Astrocyte of the hippocampus (primary cell): ENCODE results near the gene BIK.

Source experiments
- DNase-seq: peaks from one replicate; pipeline ENCODE4 v3.0.0; 2011; ENCODE audit warnings: low read depth, low spot score

The BIK gene, protein sequence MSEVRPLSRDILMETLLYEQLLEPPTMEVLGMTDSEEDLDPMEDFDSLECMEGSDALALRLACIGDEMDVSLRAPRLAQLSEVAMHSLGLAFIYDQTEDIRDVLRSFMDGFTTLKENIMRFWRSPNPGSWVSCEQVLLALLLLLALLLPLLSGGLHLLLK

DNA sequence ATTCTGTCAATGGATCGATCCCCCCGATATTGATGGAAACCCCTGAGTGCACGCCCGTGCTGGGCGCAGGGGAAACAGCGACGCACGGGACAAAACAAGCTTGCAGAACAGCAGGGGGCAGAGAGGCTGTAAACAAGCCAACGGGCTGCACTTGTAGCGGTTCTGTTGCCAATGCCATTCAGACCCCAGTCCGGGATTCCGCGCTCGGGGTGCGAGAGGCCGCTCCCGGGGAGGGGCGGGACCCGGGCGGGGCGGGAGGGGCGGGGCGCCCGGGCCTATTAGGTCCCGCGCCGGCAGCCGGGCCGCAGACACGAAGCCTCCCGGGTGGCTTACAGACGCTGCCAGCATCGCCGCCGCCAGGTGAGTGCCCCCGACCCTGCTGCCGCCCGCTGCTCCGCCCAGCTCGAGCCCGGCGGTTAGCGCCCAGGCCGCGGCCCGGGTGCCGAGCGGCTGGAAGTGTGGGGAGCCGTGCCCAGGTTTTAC is at the start of gene BIK:
Gene BIK (plus strand): TSS at position 307 of the 483 bp plus-strand sequence. CDS start 13,273 bp downstream, outside the sequence.
- DNase-seq: peak; percentile 45

DNA sequence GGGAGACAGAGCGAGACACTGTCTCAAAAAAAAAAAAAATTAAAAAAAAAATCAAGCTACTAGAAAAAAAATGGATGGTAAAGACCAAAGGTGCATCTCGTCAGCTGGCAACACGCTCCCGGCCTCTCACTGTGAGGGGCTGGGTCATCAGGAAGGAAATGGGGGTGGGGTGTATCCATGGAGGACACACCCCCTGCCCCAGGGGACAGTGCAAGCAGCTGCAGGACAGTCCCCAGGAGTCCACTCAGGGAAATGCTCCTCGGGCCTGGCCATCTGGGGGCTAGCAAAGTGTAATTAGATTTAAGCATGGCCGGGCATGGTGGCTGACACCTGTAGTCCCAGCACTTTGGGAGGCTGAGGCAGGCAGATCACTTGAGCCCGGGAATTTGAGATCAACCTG is 44.4 kb upstream of the BIK start:
- no peak for DNase-seq

DNA sequence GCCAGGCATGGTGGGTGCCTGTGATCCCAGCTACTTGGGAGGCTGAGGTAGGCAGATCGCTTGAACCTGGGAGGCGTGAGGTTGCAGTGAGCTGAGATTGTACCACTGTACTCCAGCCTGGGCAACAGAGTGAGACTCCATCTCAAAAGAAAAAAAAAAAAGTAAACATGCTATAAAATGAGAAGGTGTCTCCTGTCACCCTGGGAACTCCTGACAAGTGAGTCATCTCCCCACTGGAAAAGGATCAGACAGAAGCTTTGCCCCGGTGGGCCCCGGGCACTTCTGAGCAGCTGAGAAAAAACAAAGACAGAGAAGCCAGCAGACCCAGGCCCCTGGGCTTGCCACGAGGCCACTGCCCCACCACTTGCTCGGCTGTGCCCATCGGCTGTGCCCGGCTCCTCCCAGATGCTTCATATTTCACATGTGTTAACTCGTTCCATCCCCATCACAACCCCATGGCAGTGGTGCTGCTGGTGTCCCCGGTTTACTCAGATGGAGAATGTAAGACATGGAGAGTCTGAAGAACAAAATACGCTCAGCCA is 43.6 kb upstream of the BIK start:
- peak; percentile 68 for DNase-seq

DNA sequence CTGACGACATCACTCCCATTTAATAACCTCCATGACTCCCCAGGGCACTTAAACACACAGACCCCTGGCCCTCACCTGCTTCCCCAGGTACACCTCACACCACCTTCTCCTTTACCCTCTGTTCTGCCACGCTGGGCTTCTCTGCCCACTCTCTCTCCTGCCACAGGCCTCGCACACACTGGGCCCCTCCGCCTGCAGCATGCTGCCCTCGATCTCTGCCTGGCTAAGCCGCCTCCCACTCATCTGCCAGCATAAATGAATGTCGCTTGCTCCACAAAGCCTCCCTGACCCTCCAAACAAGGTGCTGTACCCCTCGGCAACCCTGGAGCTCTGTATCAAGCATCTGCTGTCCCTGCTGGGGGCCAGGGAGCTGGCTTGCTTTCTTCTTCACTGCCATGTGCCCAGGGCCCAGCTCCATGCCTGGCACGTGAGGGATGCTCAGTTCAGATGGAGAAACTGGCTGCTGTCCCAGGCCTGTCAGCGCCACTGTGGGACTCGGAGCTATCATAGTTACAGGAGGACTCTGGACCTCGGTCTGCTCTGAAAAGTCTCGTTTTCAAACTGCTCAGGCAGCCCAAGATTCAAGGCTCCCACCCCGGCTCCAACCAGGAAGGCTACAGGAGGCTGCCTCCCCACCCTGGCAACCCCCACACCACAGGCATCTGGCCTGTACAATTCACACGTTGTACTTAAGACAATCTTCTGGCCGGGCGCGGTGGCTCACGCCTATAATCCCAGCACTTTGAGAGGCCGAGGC is 33.3 kb upstream of the BIK start:
- no peak for DNase-seq

DNA sequence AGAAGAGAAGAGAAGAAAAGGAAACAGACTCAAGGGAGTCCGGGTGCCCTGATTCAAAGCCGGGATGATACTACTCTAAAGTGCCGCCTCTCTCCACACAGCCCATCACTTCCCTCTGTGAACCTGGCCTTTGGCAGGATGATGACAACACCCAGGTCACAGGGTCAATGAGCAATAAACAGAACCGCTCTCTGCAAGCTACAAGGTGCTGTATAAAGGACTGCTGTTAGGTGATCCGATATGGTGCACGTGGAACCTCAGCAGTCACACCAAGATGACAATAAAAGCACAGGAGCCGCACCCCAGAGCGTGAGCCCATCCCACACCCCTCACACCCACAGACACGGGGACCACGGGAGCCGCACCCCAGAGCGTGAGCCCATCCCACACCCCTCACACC is 32.0 kb upstream of the BIK start:
- no peak for DNase-seq

DNA sequence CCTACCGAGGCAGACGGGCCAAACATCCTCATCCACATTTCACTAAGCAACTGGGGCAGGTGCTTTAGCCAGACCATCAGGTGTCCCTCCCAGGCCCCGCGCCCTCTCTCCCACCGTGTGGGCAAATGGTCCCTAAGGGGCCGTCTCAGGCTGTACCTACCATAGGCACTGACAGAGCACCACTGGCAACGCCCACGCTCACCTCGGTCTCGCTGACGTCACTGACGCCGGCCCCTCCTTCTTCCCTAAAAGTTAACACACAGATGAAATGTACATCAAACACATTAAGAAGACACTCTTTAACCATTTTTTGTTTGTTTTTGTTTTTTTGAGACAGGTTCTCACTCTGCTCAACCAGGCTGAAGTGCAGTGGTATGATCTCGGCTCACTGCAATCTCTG is 30.8 kb upstream of the BIK start:
- no peak for DNase-seq

DNA sequence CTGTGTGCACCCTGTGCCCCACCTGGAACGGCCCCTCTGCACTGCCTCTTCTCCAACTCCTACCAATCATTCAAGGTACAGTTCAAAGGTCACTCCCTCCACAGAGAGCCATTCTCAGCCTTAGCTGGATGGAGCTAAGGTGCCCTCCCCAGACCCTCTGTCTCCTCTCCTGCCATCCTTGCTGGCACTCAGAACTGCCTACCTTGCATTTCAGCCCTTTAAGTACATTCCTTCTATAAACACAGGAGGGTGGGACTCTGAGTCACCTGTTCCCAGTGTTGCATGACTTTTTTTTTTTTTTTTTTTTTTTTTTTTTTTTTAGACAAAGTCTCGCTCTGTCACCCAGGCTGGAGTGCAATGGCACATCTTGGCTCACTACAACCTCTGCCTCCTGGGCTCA is 29.9 kb upstream of the BIK start:
- no peak for DNase-seq

DNA sequence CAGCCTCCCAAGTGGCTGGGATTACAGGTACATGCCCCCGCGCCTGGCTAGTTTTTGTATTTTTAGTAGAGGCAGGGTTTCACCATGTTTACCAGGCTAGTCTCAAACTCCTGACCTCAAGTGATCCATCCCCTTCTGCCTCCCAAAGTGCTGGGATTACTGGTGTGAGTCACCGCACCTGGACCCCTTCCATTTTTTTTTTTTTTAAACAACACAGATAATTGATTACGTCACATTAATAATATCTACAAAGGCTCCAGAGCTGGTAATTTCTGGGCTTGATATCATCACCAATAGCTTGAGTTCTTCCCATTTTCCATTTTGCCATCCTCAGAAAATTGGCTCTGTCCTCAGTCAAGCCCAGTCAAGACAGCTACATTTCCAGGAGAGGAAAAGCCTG is 28.6 kb upstream of the BIK start:
- DNase-seq: no peak

DNA sequence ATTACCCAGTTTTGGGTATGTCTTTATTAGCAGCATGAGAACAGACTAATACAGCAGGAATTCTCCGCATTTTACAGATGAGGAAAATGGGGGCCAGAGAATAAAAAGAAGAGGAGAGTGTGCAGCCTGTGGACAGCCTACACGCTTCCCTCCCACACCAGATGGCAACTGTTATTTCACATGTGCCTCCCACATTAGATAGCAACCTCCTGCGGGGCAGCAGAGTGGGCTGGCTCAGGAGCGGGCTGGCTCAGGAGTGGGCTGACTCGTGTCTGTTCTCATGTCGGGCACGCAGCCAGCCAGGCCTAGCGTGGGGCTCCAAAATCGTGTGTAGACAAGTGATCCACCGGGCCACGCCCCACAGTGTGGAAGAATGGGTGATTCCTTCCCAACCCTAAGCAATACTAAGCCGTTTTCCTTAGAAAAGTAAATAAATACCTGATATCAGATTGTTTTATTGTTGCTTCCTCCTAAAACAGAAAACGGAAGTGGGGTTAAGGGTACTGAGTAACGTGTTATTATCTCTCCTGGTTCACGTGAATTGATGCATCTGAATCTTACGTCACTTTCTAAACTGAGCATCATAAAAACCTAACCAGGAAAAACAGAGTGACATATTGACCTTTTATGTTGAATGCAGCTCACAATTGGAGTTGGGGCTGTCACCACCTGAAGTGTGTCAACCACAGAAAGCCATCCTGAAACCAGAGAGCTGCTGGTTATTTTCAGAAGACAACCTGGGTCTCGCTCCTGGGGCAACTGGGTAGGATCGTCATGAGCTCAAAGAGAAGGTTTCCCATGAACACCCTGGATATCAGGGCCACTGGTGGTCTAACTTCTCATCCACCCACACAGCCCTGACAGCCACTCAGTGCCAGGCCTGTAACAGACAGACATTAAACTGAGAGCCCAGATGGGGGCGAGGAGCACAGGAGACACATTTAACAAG is 24.6 kb upstream of the BIK start:
- no peak for DNase-seq

DNA sequence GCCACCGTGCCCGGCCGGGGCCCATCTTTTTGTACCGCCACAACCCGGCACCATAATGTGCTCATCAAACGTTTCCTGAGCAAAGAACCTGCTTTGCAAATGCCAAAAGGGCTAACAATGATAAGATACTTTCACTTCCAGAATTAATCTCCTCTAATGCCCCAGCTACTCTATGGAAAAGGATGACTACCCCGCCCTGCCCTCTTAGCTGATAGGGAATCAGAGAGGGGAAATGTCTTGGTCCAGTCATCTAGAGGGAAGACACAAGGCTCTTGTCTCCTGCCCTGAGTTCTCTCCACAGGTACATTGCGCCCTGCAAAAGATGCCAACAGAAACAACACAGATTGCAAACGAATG is 21.9 kb upstream of the BIK start:
- no peak for DNase-seq

DNA sequence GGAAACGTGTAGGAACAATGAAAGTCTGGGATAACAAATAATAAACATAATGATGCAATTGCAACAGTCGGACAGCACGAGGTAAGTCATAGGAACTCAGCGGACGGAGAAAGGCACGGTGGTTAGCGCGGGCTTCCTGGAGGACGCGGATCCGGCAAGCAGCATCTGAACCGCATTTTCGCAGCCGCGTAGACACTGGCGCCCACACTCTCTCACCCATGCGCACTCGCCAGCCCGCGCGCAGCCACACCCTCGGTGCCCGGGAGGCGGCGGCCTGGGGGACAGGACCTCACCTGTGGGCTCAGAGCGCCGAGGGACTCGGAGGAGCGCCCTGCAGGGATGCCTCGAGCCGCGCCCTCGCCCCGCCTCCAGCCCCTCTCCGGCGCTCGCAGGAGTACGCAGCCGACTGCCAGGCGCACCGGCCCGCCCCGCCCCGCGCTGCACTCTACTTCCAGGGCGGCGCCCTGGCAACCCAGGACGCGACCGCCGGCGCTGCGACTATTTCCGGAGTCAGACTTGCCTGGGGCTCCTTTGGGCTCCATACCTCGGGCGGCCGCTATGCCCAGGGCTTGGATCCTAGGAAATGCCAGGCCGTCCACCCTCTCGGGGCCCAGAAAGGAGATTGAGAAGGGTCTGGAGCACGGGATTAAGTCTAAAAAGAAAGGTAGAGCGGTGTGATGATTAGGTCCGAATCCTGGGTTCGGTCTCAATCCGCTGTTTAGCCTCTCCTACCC is 21.4 kb upstream of the BIK start, which contains the start of gene TTLL1:
Gene TTLL1 (minus strand): TSS at position 408 of the 734 bp plus-strand sequence. CDS start 13,805 bp downstream, outside the sequence.
- peak; percentile 95 for DNase-seq

DNA sequence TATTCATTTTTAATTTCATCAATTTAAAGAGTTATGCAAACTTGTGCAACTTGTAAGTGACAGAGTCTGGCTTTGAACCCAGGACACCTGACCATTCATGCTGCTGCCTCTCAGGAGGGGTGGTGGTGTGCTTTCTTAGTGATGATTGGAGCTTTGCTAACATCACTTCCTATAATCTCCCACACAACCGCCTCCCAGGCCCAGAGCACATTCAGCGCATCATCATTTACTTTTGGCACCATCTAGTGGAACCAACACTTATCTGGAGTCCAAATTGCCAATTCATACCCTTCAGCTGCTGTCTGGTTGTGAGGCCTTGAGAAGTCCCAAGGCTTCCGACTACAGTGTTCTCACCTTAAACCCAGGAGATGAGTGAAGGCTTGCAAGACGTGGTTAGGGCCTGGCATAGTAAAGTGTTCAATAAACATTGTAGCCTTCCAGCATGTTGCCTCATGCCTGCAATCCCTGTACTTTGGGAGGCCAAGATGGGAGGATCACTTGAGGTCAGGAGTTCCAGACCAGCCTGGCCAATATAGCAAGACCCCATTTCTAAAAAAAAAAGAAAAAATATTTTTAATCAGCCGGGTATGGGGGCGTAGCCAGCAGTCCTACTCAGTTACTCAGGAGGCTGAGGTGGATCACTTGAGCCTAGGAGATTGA is 20.3 kb upstream of the BIK start:
- DNase-seq: peak; percentile 81

DNA sequence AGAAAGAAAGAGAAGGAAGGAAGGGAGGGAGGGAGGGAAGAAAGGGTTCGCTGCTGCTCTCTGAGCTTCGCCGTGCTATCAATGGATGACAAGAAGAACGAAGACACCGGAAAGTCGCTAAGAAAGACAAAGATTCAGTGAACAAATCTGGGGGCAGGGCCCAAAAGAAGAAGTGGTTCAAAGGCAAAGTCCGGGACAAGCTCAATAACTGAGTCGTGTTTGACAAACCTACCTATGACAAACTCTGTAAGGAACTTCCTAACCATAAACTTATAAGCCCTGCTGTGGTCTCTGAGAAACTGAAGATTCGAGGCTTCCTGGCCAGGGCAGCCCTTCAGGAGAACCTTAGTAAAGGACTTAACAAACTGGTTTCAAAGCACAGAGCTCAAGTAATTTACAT is 18.5 kb upstream of the BIK start:
- DNase-seq: no peak

DNA sequence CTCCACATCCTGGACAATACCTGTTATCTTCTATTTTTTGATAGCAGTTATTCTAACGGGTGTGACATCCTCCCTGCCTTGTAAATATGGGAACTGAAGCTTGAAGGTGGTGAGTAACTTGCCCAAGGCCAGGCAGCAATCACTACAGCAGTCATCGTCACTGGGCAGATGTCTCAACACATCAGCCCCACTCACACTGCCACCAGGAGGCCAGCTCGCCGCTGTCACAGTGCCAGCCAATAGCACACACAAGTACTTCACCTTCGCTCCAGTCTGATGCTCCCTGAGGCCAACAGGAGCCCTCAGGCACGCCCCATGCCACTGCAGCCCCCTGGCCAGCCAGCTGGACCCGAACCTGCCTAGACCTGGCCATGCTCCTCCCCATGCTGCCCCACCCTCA is 16.5 kb upstream of the BIK start:
- no peak for DNase-seq

DNA sequence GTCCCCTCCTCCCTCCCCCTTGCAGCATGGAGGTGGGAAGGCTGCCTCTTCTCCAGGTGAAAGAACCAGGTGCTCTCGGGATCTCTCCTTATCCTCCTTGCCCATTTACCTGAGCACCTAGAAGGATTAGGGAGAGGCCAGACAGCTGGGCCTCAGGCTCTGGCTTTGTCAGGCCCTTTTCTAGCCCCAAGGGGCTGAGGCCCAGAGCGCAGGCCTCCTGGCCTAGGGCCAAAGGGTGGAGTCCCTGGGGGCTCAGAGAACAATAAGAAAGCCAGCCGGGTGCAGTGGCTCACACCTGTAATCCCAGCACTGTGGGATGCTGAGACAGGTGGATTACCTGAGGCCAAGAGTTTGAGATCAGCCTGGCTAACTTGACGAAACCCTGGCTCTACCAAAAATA is 16.0 kb upstream of the BIK start:
- no peak for DNase-seq

DNA sequence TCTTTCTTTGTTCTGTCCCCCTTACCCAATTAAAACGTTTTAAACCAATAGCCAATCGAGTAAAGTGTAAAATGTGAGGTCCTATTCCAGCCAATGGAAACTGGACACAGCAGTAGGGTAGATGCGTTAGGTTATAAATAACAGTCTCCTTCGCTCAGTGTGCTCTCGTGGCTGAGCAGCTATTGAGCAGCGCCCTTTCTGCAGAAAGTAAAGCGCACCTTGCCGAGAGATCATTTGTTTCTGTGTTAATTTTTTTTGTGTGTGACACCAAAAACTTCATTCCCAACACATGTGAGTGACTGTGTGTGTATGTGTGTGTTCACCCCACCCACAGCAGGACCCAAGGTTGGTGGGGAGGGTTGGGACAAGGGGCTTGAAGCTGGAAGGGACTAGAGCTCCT is 14.1 kb upstream of the BIK start:
- no peak for DNase-seq

DNA sequence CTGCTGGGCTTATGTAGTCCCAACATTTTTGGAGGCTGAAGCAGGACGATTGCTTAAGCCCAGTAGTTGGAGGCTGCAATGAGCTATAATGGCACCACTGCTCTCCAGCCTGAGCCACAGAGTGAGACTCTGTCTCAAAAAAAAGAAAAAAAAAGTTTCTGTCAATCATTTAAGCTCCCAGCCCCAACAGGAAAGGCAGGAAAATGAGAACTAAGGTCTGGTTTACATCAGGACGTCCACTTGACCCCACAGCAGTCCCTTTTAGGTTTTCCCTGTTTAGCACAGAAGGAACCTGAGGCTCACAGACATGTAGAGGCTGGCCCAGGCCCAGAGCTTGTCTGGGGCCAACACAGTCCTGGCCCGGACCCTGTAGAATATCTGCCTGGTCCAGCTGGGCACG is 12.2 kb upstream of the BIK start:
- DNase-seq: no peak

DNA sequence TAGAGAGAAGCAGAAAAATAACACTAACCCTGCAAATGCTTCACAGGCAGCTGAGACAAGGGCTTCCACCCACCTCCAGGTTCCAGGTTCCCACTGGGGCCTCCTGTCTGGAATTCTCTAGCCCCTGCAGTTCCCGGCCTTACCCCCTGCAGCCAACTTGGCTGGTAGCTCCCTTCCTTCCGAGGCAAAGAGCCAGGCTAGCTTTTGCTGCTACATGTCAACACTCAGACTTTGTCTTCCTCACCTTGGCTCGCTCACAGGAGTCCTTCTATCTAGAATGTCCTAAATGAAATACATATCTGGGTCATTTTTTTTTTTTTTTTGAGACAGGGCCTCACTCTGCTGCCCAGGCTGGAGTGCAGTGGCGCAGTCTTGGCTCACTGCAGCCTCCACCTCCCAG is 11.5 kb upstream of the BIK start:
- no peak for DNase-seq

DNA sequence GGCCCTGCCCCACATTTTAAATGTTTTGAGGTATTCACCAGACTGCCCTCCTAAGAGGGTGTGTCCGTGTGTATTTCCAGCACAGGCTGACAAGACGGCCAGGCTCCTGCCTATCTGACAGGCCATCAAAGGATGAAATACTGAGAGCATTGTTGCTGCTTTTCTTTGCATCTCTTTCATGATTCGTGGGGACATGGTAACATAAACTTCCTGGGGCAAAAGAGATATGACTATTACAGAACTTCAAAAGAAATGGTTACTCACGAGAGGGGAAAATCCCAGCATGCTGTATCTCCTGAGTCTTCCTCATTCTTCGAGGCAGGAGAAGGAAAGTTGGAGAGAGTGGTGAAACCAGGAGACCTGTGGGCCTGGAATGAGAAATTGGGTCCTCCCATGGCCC is 10.3 kb upstream of the BIK start:
- no peak for DNase-seq

DNA sequence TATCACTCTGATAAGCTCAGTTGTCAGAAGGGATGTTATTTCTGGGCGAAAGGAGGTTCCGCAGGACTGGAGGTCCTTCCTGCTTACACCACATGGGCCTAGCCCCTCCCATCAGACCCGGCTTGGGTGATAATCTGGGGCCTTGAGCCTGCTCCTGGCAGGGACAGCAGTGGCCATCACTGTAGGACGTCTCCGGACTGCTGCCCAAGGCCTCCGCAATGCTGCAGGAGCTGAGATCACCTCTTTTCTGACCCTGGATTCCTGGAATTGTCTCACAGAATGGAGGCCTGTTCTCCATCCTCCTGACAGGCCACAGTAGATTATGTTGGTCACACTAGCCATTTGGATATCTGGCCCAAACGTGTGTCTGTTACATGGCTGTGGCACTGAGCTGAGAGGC is 9.2 kb upstream of the BIK start:
- no peak for DNase-seq
